ENCODE data around the gene CSAD.

GRCh38 chr12:53123578-53124351, 57.0 kb downstream of the CSAD start:
- TF ChIP-seq BACH2 (CRISPR knock-in tag; IDR thresholded peaks at IDR 0.05; ENCODE audit: borderline replicate concordance) (no peak), ZNF8 (CRISPR knock-in tag; IDR thresholded peaks at IDR 0.05) (no peak), PPARA (CRISPR knock-in tag; IDR thresholded peaks at IDR 0.05; ENCODE audit: borderline replicate concordance) (no peak), ZC3H10 (CRISPR knock-in tag; IDR thresholded peaks at IDR 0.05) (no peak), PATZ1 (CRISPR knock-in tag; IDR thresholded peaks at IDR 0.05; ENCODE audit: borderline replicate concordance) (no peak), ZFP30 (CRISPR knock-in tag; IDR thresholded peaks at IDR 0.05) (no peak), ARNTL (CRISPR knock-in tag; IDR thresholded peaks at IDR 0.05; ENCODE audit: borderline replicate concordance, low read depth) (no peak), ZFP3 (CRISPR knock-in tag; IDR thresholded peaks at IDR 0.05) (no peak), OSR1 (CRISPR knock-in tag; IDR thresholded peaks at IDR 0.05) (no peak), SNAI2 (CRISPR knock-in tag; IDR thresholded peaks at IDR 0.05) (no peak), ZNF70 (CRISPR knock-in tag; IDR thresholded peaks at IDR 0.05) (no peak)

Data from SK-N-SH treated with all-trans-retinoic acid at 6 μM for 48 hours (cell line).